Raji (cell line): ENCODE data around the gene HOXA13.

Source experiments
- POLR2A ChIP-seq: IDR thresholded peaks from 2 replicates; pipeline ENCODE4 v1.6.1; 2011; ENCODE audit warnings: low read depth, low read length, control low read depth; ENCODE audit not compliant: insufficient read depth

The HOXA13 gene

DNA sequence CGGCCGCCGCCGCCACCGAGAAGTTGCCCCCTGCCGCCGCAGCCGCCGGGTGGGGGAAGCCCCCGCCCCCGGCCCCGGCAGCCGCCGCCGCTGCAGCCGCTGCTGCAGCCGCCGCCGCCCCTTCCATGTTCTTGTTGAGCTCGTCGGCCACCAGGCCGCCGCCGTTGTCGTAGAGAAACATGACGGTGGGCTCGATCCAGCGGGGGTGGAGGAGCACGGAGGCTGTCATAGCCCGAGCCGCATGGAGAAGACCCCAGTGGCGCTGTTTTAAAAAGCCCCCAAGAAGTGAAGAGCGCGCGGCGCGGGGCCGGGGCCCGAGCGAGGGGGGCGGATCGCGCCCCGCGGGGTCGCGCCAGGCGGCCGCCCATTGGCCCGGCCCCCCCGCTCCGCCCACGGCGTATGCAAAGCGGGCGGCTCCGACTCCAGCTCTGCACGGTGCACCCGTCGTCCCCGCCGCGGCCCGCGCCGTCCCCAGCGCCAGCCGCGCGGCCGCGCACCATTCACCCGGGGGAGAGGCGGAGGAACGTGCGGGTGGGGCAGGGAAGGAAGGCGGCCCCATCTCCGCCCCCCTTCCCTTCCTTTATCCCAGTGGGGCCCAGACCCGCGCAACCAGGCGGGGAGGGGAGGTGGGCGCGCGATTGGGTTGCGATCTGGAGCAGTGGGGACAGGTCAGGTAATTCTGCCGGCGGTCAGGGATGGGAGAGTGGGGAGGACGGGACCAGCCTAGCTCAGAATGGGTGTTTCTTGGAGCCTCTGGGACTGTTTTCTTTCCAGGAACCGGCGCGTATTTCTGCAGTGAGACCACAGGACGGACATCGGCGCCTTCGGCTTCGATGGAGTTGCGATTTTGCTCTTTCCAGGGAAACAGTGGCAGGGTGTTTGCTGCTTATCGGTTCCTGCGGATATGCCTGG, at the start of gene HOXA13:
TSS of gene HOXA13 (minus strand) at position 243 of the 912 bp plus-strand sequence. CDS start at position 229, 14 bp downstream.
- TF ChIP-seq POLR2A: no peak

GRCh38 chr7:27248911-27249723, 49.2 kb upstream of the HOXA13 start:
- no peak for TF ChIP-seq POLR2A

DNA sequence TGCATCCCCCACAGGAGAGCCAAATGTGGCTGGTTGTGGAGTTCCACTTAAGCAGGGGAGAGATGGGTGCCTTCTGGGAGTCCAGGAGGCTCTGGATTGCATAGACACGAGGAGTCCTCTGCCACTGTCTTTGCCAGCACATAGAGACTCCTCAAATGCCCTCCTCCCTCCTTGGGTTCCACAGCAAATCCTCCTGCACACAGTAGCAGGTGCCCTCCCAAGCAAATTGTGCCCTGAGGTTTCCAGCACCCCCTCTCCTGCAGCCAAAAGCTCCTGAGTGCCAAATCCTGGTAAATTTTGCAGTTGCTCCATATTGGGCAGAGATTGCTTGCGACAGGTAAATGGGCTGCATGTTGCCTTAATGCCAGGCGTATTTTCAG, 48.5 kb upstream of the HOXA13 start:
- no peak for TF ChIP-seq POLR2A

- no peak for TF ChIP-seq POLR2A
These were observed 47.8 kb upstream of the HOXA13 start for GRCh38 chr7:27247452-27248426.

GRCh38 chr7:27247000-27247399, 47.1 kb upstream of the HOXA13 start:
- TF ChIP-seq POLR2A: no peak

- no peak for TF ChIP-seq POLR2A
These were observed 46.2 kb upstream of the HOXA13 start for GRCh38 chr7:27245798-27246691.

DNA sequence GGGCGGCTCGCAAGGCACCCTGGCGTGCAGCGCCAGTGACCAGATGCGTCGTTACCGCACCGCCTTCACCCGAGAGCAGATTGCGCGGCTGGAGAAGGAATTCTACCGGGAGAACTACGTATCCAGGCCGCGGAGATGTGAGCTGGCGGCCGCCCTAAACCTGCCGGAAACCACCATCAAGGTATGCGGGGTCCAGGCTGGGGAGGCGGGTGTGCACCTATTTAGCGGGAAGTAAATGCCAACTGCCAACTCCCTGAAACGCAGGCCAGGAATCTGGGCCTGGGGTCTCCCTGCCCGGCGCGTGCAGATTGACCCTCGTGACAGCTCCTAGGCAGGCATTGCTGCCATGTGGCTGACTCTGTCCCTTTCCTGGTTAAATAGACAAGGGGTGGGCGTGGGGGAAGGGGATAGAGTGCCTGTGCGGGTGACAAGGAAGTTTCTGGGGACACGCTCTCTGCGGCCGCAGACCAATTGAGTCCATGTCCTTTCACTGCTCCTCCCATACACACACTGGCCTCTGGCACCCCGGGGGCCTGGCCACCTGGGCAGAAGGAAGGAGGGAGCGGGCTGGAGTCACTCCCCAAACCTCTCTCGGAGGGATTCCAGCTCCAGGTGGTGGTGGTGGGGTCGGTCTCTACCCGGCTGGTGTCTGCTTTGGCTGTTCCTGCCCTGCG, 45.4 kb upstream of the HOXA13 start:
- TF ChIP-seq POLR2A: no peak

- TF ChIP-seq POLR2A: no peak
These were observed 44.7 kb upstream of the HOXA13 start for GRCh38 chr7:27244488-27245123.

DNA sequence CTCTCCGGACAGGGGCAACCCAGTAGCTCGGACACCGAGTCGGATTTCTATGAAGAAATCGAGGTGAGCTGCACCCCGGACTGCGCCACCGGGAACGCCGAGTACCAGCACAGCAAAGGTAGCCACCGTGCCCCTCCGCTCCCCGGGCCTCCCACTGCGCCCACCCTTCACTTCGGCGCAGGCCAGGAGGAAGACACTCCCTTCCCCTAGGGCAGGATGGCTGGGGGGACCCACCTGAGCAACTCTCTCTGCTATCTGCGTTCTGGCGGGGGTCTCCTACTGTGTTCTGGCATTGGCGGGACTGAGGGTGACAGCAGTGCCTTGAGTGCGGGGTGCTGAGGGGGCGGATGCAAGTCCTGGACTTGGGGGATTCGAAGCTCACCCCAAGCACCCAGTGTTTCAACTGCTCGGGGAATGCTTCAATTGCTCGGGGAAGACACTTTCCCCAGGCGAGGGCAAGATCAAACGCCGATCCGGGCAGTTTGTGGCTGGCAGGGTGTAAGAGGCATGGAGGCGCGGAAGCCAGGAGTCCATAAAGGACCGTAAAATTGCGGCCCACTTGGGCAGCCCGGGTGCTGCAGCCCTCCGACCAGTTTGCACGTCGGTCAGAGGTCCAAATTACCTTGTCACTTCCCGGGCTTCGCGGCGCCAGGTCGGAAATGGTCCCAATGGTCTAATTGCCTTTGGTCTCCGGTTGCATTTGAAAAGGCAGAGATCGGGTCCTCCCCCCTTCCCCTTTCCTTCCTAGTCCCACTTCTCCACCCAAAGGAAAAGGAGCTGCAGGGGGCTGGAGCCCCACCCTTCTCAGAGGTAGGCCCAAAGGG, 43.7 kb upstream of the HOXA13 start:
- no peak for TF ChIP-seq POLR2A

GRCh38 chr7:27242555-27243339, 42.9 kb upstream of the HOXA13 start, which contains the start of gene EVX1:
Gene EVX1 (plus strand): TSS chr7:27242802. CDS start chr7:27243031, 229 bp downstream.
- no peak for TF ChIP-seq POLR2A

DNA sequence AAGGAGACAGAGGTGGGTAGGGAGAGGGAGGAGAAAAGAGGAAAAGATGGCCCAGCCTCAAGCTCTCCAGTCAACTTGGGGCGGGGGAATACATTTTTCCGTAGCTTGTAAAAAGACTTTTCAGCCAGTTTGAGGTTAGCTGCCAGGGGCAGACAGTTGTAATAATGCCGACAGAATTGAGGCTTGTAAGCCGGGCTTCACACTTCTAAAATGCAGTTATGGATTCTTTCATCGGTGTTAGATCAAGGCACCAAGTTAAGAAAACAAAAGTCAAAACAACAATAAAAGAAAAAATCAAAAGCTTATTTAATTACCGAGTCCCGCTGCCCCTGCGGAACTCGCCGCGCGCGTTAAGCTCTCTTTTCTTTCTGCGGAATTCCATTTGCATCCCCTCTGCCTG, 42.3 kb upstream of the HOXA13 start:
- TF ChIP-seq POLR2A: no peak
